Subcutaneous adipose tissue (tissue), 4 donors: ENCODE results near the gene OAT. TPM values are rescaled to one million over a fixed set of nuclear protein-coding genes. Genes with fewer than 3 reads are reported as not detected.

ENCODE experiments used
- total RNA-seq, 4 donors: library from RNA; depleted of rRNA; stranded (reverse); fragments of >200 nt; gene quantifications; one replicate each; pipeline ENCODE4 v1.1.0, GENCODE V29; 2016
- TF ChIP-seq, protein P1 (sequence below): fragments of 450-650 bp; IDR thresholded peaks from one replicate; pipeline ENCODE4 v1.5.1; 2016; ENCODE audit warnings: low read depth, mild to moderate bottlenecking, control low read depth, antibody characterized with exemption, moderate library complexity

Gene OAT
- total RNA-seq, 4 donors from 2014 or later = 46.5 to 96.4 (median 93.1) TPM

DNA sequence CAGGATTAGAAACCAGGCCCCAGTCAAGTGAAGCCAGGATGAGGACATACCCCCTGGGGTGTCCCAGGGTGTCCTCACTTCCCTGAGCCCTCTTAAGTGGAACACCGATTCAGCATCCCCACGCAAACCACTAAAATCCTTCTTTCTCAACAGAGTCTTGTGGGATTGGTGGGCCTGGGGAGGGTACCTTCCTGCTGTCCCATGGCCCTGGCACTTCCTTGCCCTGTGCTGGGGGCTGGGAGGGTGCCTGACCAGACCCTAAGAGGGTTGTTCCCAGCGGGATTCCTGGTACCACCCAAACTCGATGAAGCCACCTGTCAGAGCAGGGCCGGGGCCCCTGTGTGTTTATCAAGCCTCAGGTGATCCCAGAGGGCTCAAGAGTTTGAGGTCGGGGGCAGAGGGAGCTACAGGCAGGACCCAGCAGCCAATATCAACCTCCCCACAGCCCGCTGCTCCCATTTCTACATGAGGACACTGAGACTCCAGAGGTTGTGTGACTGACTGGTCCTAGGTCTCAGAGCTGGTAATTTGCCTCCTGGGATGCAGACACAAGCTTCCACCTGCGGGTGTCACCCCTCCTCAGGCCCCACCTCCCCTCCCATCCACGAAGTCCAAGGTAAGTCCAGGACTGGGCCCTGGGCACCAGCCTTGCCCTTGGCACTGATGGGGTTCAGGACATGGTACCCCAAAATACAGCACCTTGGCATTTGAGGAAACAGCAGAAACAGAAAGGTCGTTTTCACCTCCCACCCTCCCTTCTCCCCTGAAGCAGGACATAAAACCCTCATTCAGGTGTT lies 31.4 kb downstream of the OAT start:
- TF ChIP-seq, protein P1, sequence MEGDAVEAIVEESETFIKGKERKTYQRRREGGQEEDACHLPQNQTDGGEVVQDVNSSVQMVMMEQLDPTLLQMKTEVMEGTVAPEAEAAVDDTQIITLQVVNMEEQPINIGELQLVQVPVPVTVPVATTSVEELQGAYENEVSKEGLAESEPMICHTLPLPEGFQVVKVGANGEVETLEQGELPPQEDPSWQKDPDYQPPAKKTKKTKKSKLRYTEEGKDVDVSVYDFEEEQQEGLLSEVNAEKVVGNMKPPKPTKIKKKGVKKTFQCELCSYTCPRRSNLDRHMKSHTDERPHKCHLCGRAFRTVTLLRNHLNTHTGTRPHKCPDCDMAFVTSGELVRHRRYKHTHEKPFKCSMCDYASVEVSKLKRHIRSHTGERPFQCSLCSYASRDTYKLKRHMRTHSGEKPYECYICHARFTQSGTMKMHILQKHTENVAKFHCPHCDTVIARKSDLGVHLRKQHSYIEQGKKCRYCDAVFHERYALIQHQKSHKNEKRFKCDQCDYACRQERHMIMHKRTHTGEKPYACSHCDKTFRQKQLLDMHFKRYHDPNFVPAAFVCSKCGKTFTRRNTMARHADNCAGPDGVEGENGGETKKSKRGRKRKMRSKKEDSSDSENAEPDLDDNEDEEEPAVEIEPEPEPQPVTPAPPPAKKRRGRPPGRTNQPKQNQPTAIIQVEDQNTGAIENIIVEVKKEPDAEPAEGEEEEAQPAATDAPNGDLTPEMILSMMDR = no peak

DNA sequence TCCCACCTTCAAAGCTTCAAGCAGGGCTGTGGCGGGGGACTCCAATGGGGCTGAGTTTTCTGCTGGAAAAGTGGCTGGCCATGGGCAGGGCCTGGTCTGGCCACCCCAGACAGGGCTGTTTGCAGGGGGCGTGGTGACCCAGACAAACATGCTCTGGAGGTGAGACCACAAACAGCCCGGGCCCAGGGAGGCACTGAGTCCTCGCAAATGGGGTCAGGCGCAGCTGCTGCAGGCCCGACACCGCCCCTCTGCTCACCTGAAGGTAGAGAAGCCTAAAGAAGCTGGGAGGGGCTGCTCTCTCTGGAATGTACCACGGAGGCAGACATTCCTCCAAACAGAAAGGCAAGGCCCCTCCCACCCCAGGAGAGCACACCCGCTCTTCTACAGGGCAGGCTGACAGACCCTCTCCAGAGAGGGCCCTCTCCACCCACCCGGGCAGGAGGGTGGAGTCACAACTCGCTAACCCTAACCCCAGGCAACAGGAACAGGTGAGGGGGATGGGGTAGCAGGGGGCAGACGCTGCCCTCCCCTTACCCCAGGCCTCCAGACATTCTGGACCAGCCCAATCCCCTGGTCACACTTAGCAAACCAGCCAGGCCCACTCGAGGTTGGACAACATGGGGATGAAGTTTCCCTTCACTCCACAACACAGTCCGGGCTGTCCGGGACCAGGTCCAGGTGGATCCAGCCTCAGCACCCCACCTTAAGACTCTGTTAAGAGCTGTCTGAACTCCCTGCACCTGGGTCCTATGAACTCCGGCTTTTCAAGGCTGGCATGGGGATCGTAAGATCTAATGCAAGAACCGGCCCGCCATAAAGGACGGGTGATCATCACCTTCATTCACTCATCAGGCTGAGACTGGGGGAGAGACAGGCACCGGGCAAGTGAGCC lies 32.3 kb downstream of the OAT start:
- TF ChIP-seq, protein P1 = no peak

DNA sequence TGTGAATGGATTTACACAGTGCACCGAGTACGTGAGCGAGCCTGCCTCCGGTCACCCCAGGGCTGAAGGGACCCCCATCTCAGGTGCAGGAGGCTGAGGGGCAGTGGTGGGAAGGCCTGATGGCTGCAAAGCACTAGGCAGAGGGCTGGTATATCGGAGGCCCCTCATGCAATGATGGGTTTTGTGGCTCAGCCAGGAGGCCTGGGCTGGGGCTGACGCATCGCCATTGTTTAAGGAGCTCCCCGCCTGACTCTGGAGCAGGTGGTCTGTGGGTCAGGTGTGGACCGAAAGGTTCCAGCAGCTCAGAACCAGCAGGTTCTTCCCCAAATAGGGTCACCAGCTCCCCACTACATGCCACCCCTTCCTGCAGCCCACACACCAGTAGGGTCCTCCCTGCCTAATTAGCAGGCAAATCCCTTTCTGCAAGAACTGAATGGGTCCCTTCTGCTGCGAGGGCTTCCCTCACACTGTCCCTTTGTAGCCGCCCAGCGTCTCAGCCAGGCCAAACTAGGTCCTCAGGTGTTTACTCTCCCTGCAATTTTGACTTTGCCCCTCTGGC lies 33.0 kb downstream of the OAT start:
- TF ChIP-seq, protein P1 = no peak

DNA sequence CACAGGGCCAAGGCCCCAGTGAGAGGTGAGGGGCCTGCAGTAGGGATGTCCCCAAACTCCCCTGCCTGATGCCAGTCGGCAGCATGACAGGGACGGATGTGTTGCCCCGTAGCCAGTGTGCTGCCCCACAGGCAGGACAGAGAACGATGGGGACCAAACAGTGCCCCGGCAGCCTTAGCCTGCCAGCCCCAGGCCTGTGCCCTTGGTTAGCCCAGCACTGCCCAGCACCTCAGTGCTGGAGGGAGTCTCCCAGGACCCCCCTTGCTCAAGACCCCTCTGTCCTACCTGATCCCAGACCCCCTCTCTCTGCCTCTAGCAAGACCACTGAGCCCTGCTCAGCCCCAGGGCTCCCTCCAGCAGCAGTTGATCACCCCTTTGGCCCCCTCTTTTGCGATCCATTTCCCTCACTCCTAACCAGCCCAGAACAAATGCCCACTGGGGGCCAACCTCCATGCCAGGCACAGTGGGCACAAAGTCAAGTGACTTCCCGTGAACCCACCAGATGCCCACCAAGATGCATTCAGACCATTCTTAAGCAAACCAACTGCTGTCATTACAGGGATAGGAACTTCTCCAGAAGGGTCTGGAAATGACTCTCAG lies 34.0 kb downstream of the OAT start:
- TF ChIP-seq, protein P1 = no peak

DNA sequence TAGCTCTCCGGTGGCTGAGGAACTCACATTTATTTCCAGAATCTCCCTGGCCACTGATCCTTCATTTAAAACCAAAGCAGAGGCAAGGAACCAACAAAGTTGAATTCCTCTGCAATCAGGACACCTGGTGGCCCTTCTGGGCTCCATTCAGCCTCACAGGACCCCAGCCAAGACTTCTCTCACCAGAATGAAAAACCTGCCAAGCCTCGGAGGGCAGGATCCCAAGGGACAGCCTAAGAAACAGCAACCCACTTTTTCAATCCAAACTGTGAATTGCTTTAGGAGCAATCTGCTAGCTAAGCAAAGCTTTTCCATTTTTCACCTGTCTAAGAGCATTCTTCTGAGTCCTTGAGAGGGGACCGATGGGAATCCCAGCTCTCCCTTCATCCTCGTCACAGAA lies 34.6 kb downstream of the OAT start:
- TF ChIP-seq, protein P1 = no peak

DNA sequence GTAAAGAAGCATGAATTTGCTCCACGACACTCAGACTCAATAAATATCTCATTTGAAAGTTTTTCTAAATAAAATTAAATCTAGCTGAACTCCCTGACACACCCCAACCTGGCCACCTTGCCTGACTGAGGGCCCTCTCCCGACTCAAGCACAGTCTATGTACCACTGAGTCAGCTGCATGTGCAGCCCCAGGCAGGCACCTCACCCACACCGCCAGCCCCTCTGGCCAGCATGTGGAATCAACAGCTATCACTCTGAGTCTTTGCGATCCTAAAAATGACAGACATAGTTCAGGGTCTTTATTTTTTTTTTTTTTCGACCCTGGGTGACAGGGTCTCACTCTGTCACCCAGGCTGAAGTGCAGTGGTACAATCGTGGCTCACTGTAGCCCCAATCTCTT lies 35.2 kb downstream of the OAT start:
- TF ChIP-seq, protein P1 = no peak
